VCaP (cell line): ENCODE data around the gene SCAPER.

Experiments
- H3K27ac ChIP-seq: fragments of 450-650 bp; 2 replicates; pipeline ENCODE4 v1.5.1; 2017
- CTCF ChIP-seq: fragments of 450-650 bp; conservative IDR thresholded peaks from 2 replicates; pipeline ENCODE4 v1.5.1; 2017; ENCODE audit warnings: mild to moderate bottlenecking, moderate library complexity

The SCAPER gene

GRCh38 chr15:76366714-76367113 is 538.4 kb downstream of the SCAPER start:
- no peak for TF ChIP-seq CTCF

GRCh38 chr15:76363251-76363650 is 541.9 kb downstream of the SCAPER start:
- no peak overlapping the region for H3K27ac ChIP-seq
- no peak for TF ChIP-seq CTCF

More at GRCh38 chr15:76366714-76367113, 538.4 kb downstream of the SCAPER start:
- H3K27ac ChIP-seq: peak overlapping the region; percentile 32

GRCh38 chr15:76360416-76360815 is 544.7 kb downstream of the SCAPER start:
- no peak for TF ChIP-seq CTCF

GRCh38 chr15:76359152-76359551 is 546.0 kb downstream of the SCAPER start:
- TF ChIP-seq CTCF: no peak
- peak overlapping the region; percentile 66 for H3K27ac ChIP-seq

More at GRCh38 chr15:76360416-76360815, 544.7 kb downstream of the SCAPER start:
- H3K27ac ChIP-seq: peak overlapping the region; percentile 66

- peak overlapping the region; percentile 66 for H3K27ac ChIP-seq
- TF ChIP-seq CTCF: no peak
These were observed 546.7 kb downstream of the SCAPER start for GRCh38 chr15:76358453-76358852.

GRCh38 chr15:76354823-76355440 is 550.2 kb downstream of the SCAPER start:
- TF ChIP-seq CTCF: no peak
- no peak overlapping the region for H3K27ac ChIP-seq

- H3K27ac ChIP-seq: no peak overlapping the region
- no peak for TF ChIP-seq CTCF
These were observed 551.2 kb downstream of the SCAPER start for GRCh38 chr15:76353903-76354302.
